Gastrocnemius medialis (tissue), 4 donors: ENCODE measurements around the gene PCID2. TPM values are rescaled to one million over a fixed set of nuclear protein-coding genes. Genes with fewer than 3 reads are reported as not detected.
A peak's percentile ranks its signal among the peaks of the same experiment; 100 is the strongest.

ENCODE experiments used
- ATAC-seq, 2 donors: fragments of 150-250 bp; one replicate each; pipeline ENCODE4 v1.9.1; 2016
- DNase-seq, 2 donors: peaks; one replicate each; pipeline ENCODE4 v3.0.0-alpha.2; 2019
- H3K27ac ChIP-seq, 4 donors: fragments of 200-600 bp; sonication (generic); 1 replicate in 1 of 4; 2 replicates in 3 of 4; pipeline ENCODE4 v1.5.1; 2016 to 2018; ENCODE audit warnings: mild to moderate bottlenecking in 2 of 4, moderate library complexity in 1 of 4
- H3K27me3 ChIP-seq, 3 donors: fragments of 200-600 bp; sonication (generic) in 2 of 3; 1 replicate in 1 of 3; 2 replicates in 2 of 3; pipeline versions ENCODE4 v1.5.1 to v1.6.0; 2016 to 2019; ENCODE audit warnings: mild to moderate bottlenecking in 1 of 3, moderate library complexity in 1 of 3
- H3K36me3 ChIP-seq, 2 donors: fragments of 200-600 bp; sonication (generic) in 1 of 2; one replicate each; pipeline ENCODE4 v1.5.1; 2017 to 2018
- H3K4me1 ChIP-seq, 2 donors: fragments of 200-600 bp; sonication (generic) in 1 of 2; one replicate each; pipeline ENCODE4 v1.5.1; 2016 to 2017; ENCODE audit warnings: mild to moderate bottlenecking in 2 of 2
- H3K4me3 ChIP-seq, 4 donors: fragments of 200-600 bp; sonication (generic) in 3 of 4; 1 replicate in 1 of 4; 2 replicates in 3 of 4; pipeline ENCODE4 v1.5.1; 2016 to 2019; ENCODE audit warnings: mild to moderate bottlenecking in 2 of 4
- H3K9me3 ChIP-seq, 3 donors: fragments of 200-600 bp; sonication (generic) in 2 of 3; 1 replicate in 1 of 3; 2 replicates in 2 of 3; pipeline ENCODE4 v1.5.1; 2016 to 2019
- POLR2A ChIP-seq, 2 donors: fragments of 450-650 bp; IDR thresholded peaks; one replicate each; pipeline ENCODE4 v1.6.1; 2017; ENCODE audit warnings: antibody characterized with exemption in 2 of 2, mild to moderate bottlenecking in 2 of 2, moderate library complexity in 2 of 2
- in situ Hi-C, 4 donors: fragments of 200-750 bp; cut with MboI; loops; one replicate each; pipeline versions ENCODE4 v1.15.0 to v1.8.0; 2017; ENCODE audit warnings: low sequenced_read_pairs in 4 of 4
- intact Hi-C: fragments of 100-400 bp; cut with DNase I; formaldehyde crosslinking; loops from one replicate; pipeline ENCODE4 v1.15.1; 2023; ENCODE audit warnings: low total_unique reads
- total RNA-seq, 4 donors: library from RNA; depleted of rRNA; stranded (reverse); fragments of >200 nt; gene quantifications; one replicate each; pipeline versions ENCODE4 v1.1.0 to v1.2.3, GENCODE V29; 2016
- TF ChIP-seq, protein P1 (sequence below), 5 experiments: fragments of 450-650 bp in 3 of 5; fragments of 200-600 bp in 2 of 5; sonication (generic) in 2 of 5; IDR thresholded peaks in 4 of 5; conservative IDR thresholded peaks in 1 of 5; 1 replicate in 4 of 5; 2 replicates in 1 of 5; pipeline ENCODE4 v1.5.1; 2016 to 2019; ENCODE audit warnings: antibody characterized with exemption in 5 of 5, mild to moderate bottlenecking in 3 of 5, moderate library complexity in 3 of 5

The PCID2 gene
- total RNA-seq, 4 donors from 2014 or later = 26.4 to 45.6 (median 28.0) TPM

DNA sequence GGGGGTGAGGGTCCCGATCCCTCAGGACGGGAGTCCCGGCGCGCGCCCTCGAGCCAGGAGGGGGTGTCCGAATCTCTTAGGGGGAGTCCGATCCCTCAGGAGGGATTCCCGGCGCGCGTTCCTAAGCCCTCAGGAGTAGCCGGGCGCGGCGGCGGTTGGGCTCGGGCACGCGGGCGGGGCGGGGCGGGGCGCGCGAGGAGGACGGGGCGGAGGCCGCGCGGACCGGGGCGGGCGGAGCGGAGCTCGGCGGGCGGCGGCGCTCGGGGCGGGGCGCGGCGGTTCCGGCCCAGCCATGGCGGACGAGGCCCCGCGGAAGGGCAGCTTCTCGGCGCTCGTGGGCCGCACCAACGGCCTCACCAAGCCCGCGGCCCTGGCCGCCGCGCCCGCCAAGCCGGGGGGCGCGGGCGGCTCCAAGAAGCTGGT lies 878 bp upstream of the PCID2 start, which contains the start of gene CUL4A:
Gene CUL4A (plus strand): TSS at position 278 of the 423 bp plus-strand sequence. CDS start 15 bp downstream, at position 293.
- ATAC-seq = peak; percentile 73 to 76

DNA sequence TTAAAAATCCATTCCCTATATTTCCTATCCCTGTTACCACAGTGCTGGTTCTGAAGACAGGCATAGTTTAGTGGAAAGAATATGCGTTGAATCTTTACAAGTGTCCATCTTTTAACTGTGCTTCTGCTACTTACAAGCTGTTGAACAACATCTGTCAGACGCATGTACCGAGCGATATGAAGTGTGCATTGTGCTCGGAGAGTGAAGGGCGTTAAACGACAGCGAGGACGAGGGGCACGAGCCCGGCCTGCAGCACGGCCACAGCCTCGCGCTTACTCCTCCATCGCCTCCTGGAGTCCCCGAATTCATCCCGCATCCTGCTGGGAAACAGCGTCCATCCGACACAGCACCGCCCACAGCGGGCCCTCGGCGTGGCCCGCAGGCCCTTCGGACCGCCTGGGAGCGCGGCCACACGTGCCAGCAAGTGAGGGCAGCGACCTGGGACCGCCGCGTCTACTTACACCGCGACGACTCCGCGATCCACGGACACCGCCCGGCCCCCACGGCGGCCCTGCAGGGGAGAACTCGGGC lies 514 bp downstream of the PCID2 start:
- peaks cover 67 to 73% of the 10 kb centered on the region in 2 donors for H3K4me1 ChIP-seq
- in situ Hi-C loops = no loop called here

More for the DNA sequence above, 878 bp upstream of the PCID2 start, which contains the start of gene CUL4A:
- no peaks in the 10 kb centered on the region for H3K27me3 ChIP-seq
- peak within 1 kb of the TSS; percentile 77 to 99 (median 90) for H3K4me3 ChIP-seq
- intact Hi-C loops (loop anchor here (2.0 to 5.0 kb wide), 2 partner anchors 55 to 153 kb away; partner anchors contain the start of gene GRTP1), in situ Hi-C loops (no loop called here)
- TF ChIP-seq, protein P1, sequence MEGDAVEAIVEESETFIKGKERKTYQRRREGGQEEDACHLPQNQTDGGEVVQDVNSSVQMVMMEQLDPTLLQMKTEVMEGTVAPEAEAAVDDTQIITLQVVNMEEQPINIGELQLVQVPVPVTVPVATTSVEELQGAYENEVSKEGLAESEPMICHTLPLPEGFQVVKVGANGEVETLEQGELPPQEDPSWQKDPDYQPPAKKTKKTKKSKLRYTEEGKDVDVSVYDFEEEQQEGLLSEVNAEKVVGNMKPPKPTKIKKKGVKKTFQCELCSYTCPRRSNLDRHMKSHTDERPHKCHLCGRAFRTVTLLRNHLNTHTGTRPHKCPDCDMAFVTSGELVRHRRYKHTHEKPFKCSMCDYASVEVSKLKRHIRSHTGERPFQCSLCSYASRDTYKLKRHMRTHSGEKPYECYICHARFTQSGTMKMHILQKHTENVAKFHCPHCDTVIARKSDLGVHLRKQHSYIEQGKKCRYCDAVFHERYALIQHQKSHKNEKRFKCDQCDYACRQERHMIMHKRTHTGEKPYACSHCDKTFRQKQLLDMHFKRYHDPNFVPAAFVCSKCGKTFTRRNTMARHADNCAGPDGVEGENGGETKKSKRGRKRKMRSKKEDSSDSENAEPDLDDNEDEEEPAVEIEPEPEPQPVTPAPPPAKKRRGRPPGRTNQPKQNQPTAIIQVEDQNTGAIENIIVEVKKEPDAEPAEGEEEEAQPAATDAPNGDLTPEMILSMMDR (IDR thresholded peaks at IDR 0.05 in 4 of 5, conservative IDR thresholded peaks at IDR 0.05 in 1 of 5) = no peak
- peak; percentile 70 to 72 for TF ChIP-seq POLR2A (IDR thresholded peaks at IDR 0.05)
- H3K27ac ChIP-seq = peak within 1 kb of the TSS; percentile 94 to 100 (median 100)
- peaks cover 75% of the 10 kb centered on the region in 2 donors for H3K4me1 ChIP-seq
- peaks cover 0 to 10% of the 10 kb centered on the region in 2 donors for H3K36me3 ChIP-seq
- H3K9me3 ChIP-seq = no peaks in the 10 kb centered on the region
- peak; percentile 69 to 79 for DNase-seq

DNA sequence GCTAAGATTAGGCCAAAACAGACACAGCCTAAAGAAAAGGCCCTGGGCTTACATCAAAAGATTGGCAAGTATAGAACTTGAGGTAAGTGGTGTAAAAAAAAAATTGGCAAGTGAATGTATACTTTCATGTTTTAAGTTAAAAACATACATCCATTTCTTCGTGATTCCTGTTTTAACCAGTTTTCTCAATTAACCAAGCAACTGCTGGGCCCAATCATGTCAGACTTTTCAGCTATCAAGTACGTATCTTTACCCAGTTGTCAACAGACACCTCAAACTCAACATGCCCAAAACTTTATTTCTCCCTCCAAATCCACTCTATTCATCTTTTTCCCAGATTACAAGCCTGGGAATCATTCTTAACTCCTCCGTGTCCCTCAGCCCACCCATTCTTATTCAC lies 1.0 kb downstream of the PCID2 start:
- intact Hi-C loops = loop anchor here (5.0 kb wide), 1 partner anchor 155 kb away; the partner anchor contains the start of gene GRTP1
- no peaks in the 10 kb centered on the region for H3K9me3 ChIP-seq
- ATAC-seq = no peak
- TF ChIP-seq, protein P1 (IDR thresholded peaks at IDR 0.05 in 4 of 5, conservative IDR thresholded peaks at IDR 0.05 in 1 of 5) = no peak
- TF ChIP-seq POLR2A (IDR thresholded peaks at IDR 0.05) = no peak
- H3K4me1 ChIP-seq = peaks cover 62 to 70% of the 10 kb centered on the region in 2 donors
- H3K27ac ChIP-seq = peak overlapping the region; percentile 94 to 100 (median 100)
- no peaks in the 10 kb centered on the region for H3K27me3 ChIP-seq
- no peak for DNase-seq
- in situ Hi-C loops = no loop called here
- peaks cover 0 to 9% of the 10 kb centered on the region in 2 donors for H3K36me3 ChIP-seq
- peak overlapping the region; percentile 77 to 99 (median 90) for H3K4me3 ChIP-seq

More for the DNA sequence above, 514 bp downstream of the PCID2 start:
- Histone ChIP-seq H3K36me3 (peaks cover 0 to 10% of the 10 kb centered on the region in 2 donors), H3K4me3 (peak overlapping the region; percentile 77 to 99 (median 90)), H3K27ac (peak overlapping the region; percentile 94 to 100 (median 100)), H3K27me3 (no peaks in the 10 kb centered on the region), H3K9me3 (no peaks in the 10 kb centered on the region)
- ATAC-seq = peak; percentile 23 to 27
- intact Hi-C loops = loop anchor here (2.0 to 5.0 kb wide), 2 partner anchors 53 to 154 kb away; partner anchors contain the start of gene GRTP1
- peak in 1 of 2 donors; percentile 42 for DNase-seq
- no peak for TF ChIP-seq POLR2A (IDR thresholded peaks at IDR 0.05)
- TF ChIP-seq, protein P1 (IDR thresholded peaks at IDR 0.05 in 4 of 5, conservative IDR thresholded peaks at IDR 0.05 in 1 of 5) = no peak

DNA sequence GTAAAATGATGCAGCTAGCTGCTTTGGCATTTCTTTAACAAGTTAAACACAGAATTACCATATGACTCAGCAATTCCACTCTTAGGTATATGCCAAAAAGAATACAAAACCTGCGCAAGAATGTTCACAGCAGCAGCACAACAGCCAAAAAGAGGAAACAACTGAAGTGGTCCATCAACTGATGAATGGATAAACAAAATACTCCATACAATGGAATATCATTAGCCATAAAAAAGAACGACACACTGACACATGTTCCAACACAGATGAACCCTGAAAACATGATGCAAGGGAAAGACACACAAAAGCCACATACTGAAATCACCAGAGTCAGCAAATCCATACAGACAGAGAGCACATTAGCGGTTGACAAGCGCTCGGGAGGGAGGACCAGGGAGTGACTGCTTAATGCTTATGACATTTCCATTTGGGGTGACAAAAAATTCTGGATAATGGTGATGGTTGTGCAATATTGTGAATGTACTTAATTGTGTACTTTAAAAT lies 3.0 kb downstream of the PCID2 start:
- intact Hi-C loops = loop anchor here (5.0 kb wide), 1 partner anchor 157 kb away; the partner anchor contains the start of gene GRTP1
- ATAC-seq = no peak
- in situ Hi-C loops = no loop called here
- Histone ChIP-seq H3K9me3 (no peaks in the 10 kb centered on the region), H3K27me3 (no peaks in the 10 kb centered on the region), H3K4me3 (no peak overlapping the region), H3K4me1 (peaks cover 42 to 50% of the 10 kb centered on the region in 2 donors), H3K36me3 (no peaks in the 10 kb centered on the region), H3K27ac (peak overlapping the region; percentile 24 to 57 (median 42))
- TF ChIP-seq, protein P1 (IDR thresholded peaks at IDR 0.05 in 4 of 5, conservative IDR thresholded peaks at IDR 0.05 in 1 of 5) = no peak
- TF ChIP-seq POLR2A (IDR thresholded peaks at IDR 0.05) = no peak
- no peak for DNase-seq
